ENCODE data around the gene MVP. TPM values are rescaled to one million over a fixed set of nuclear protein-coding genes. Genes with fewer than 3 reads are reported as not detected.
A peak's percentile ranks its signal among the peaks of the same experiment; 100 is the strongest.
"Not testable (repeated sequence)": the region's sequence is repeated elsewhere in the genome, so short reads cannot be mapped to it uniquely, and the experiment has no call there.

The MVP gene
- total and polyA plus RNA-seq, 7 donors = 17.6 to 75.9 (median 34.3) TPM

DNA sequence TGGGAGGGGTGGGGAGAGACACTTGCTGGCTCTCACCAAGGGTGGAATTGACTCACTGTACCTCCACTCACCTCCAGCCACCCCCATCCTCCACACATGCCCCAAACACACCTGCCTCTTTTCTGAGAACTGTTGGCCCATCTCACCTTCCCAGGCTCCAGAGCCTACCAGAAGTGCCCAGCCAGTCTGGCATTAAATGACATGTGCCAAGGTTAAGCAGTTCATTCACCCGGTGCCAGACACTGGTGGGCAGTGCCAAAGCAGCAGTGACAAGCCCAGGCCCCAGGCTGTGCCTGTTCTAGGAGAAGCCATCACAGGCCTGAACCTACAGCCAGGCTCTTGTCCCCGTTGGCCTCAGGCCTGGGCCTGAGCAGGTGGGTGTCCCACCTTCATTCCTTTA is 11.2 kb downstream of the MVP start:
- no peaks in the 10 kb centered on the region for H3K4me1 ChIP-seq
- H3K36me3 ChIP-seq (ENCODE audit: insufficient read depth in 1 of 2, low read depth in 1 of 2) = peaks cover 4 to 56% of the 10 kb centered on the region in 2 donors
- no peaks in the 10 kb centered on the region for H3K9me3 ChIP-seq
- TF ChIP-seq, protein P1, sequence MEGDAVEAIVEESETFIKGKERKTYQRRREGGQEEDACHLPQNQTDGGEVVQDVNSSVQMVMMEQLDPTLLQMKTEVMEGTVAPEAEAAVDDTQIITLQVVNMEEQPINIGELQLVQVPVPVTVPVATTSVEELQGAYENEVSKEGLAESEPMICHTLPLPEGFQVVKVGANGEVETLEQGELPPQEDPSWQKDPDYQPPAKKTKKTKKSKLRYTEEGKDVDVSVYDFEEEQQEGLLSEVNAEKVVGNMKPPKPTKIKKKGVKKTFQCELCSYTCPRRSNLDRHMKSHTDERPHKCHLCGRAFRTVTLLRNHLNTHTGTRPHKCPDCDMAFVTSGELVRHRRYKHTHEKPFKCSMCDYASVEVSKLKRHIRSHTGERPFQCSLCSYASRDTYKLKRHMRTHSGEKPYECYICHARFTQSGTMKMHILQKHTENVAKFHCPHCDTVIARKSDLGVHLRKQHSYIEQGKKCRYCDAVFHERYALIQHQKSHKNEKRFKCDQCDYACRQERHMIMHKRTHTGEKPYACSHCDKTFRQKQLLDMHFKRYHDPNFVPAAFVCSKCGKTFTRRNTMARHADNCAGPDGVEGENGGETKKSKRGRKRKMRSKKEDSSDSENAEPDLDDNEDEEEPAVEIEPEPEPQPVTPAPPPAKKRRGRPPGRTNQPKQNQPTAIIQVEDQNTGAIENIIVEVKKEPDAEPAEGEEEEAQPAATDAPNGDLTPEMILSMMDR (IDR thresholded peaks at IDR 0.05) = no peak
- 38 to 54% (median 38%) methylated on average over 2 of the region's 2 CpGs for WGBS, 3 donors
- H3K27me3 ChIP-seq (ENCODE audit: insufficient read depth in 3 of 3, low read length in 2 of 3) = no peaks in the 10 kb centered on the region
- intact Hi-C loops (cut with DNase I) = no loop called here
- DNase-seq (no peak), ATAC-seq (peak; percentile 64 to 75 (median 70))
- no peak overlapping the region for H3K4me3 ChIP-seq
- no peak overlapping the region for H3K27ac ChIP-seq

DNA sequence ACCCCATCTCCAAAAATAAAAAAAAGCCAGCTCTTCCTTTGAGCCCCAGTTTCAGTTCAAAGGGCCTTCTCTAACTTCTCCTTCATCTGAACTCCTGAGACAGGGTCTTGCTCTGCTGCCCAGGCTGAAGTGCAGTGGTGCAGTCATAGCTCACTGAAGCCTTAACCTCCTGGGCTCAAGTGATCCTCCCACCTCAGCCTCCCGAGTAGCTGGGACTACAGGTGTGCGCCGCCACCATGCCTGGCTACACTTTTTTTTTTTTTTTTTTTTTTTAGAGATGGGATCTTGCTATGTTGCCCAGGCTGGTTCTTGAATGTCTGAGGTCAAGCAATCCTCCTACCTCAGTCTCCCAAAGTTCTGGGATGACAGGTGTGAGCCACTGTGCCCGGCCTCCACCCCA is 13.0 kb downstream of the MVP start:
- H3K4me3 ChIP-seq; H3K27ac ChIP-seq; DNase-seq; H3K27me3 ChIP-seq (ENCODE audit: insufficient read depth in 3 of 3, low read length in 2 of 3); H3K4me1 ChIP-seq; H3K9me3 ChIP-seq; intact Hi-C loops (cut with DNase I); ATAC-seq: not testable (repeated sequence)
- WGBS, 3 donors = 95 to 98% (median 97%) methylated on average over 4 of the region's 4 CpGs
- H3K36me3 ChIP-seq (ENCODE audit: insufficient read depth in 1 of 2, low read depth in 1 of 2) = peaks cover 4 to 74% of the 10 kb centered on the region in 2 donors

GRCh38 chr16:29834079-29834478 is 13.8 kb downstream of the MVP start:
- intact Hi-C loops (cut with DNase I) = no loop called here
- Histone ChIP-seq H3K9me3 (no peaks in the 10 kb centered on the region), H3K4me1 (no peaks in the 10 kb centered on the region), H3K4me3 (no peak overlapping the region), H3K36me3 (ENCODE audit: insufficient read depth in 1 of 2, low read depth in 1 of 2) (peaks cover 4 to 82% of the 10 kb centered on the region in 2 donors), H3K27me3 (ENCODE audit: insufficient read depth in 3 of 3, low read length in 2 of 3) (no peaks in the 10 kb centered on the region), H3K27ac (no peak overlapping the region)
- TF ChIP-seq, protein P1 (IDR thresholded peaks at IDR 0.05) = no peak
- no peak for DNase-seq
- 88 to 91% (median 89%) methylated on average over 5 of the region's 5 CpGs for WGBS, 3 donors
- ATAC-seq = no peak

DNA sequence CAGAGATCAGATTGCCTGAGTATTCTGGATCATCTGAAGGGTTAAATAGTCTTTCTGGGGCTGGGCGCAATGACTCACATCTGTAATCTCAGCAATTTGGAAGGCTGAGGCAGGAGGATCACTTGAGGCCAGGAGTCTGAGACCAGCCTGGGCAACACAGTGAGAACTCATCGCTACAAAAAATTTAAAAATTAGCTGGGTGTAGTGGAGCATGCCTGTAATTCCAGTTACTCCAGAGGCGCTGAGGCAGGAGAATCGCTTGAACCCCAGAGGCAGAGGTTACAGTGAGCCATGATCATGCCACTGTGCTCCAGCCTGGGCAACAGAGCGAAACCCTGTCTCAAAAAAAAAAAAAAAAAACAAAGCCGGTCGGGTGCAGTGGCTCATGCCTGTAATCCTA is 15.7 kb downstream of the MVP start:
- H3K4me3 ChIP-seq = no peak overlapping the region
- ATAC-seq (no peak), DNase-seq (no peak)
- H3K27ac ChIP-seq = no peak overlapping the region
- H3K4me1 ChIP-seq = no peaks in the 10 kb centered on the region
- H3K9me3 ChIP-seq = no peaks in the 10 kb centered on the region
- peaks cover 4 to 94% of the 10 kb centered on the region in 2 donors for H3K36me3 ChIP-seq (ENCODE audit: insufficient read depth in 1 of 2, low read depth in 1 of 2)
- intact Hi-C loops (cut with DNase I) = no loop called here
- 83 to 89% (median 86%) methylated on average over 7 of the region's 7 CpGs for WGBS, 3 donors
- no peaks in the 10 kb centered on the region for H3K27me3 ChIP-seq (ENCODE audit: insufficient read depth in 3 of 3, low read length in 2 of 3)
- TF ChIP-seq, protein P1 (IDR thresholded peaks at IDR 0.05) = no peak

DNA sequence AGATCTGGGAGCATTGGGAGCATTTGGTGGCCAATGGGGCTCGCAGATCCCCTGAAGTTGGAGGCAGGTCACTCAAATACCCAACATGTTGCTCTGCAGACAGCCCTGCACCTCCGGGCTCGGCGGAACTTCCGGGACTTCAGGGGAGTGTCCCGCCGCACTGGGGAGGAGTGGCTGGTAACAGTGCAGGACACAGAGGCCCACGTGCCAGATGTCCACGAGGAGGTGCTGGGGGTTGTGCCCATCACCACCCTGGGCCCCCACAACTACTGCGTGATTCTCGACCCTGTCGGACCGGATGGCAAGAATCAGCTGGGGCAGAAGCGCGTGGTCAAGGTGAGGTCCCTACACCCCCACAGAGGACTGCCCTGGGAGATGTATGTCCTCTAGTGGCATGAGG is 16.4 kb downstream of the MVP start:
- H3K36me3 ChIP-seq (ENCODE audit: insufficient read depth in 1 of 2, low read depth in 1 of 2) = peaks cover 4 to 94% of the 10 kb centered on the region in 2 donors
- no peak overlapping the region for H3K4me3 ChIP-seq
- ATAC-seq = no peak
- no peaks in the 10 kb centered on the region for H3K9me3 ChIP-seq
- intact Hi-C loops (cut with DNase I) = no loop called here
- TF ChIP-seq, protein P1 (IDR thresholded peaks at IDR 0.05) = no peak
- H3K27ac ChIP-seq = no peak overlapping the region
- WGBS, 3 donors = 77 to 83% (median 79%) methylated on average over 15 of the region's 15 CpGs
- H3K27me3 ChIP-seq (ENCODE audit: insufficient read depth in 3 of 3, low read length in 2 of 3) = no peaks in the 10 kb centered on the region
- no peak for DNase-seq
- no peaks in the 10 kb centered on the region for H3K4me1 ChIP-seq
